Measurements from ENCODE around the gene TAF15.

The TAF15 gene

DNA sequence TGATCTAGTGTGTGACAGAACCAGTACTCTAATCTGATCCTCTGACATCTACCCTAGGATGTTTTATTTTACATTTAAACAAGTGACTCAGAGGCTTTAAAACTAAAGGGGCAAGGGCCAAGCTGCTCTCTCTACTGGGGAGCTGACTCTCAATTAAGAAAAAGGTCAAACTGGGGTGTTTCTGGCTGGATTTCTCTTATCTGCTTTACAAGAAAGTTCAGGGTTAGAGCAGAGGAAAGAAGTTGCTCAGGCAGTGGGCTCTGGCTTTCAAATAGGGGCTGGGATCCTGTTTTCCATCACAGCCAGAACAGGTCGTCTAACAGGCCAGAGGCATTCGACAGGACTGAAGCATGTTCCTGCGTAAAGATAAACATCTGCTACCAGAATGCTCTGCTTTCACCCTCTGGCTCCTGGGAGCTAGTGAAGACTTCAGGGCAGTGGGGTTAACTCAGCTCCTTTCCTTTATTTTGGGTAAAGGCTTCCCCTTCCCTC, 22.3 kb upstream of the TAF15 start:
- no peak for DNase-seq (ENCODE audit: low read depth in 2 of 2)

DNA sequence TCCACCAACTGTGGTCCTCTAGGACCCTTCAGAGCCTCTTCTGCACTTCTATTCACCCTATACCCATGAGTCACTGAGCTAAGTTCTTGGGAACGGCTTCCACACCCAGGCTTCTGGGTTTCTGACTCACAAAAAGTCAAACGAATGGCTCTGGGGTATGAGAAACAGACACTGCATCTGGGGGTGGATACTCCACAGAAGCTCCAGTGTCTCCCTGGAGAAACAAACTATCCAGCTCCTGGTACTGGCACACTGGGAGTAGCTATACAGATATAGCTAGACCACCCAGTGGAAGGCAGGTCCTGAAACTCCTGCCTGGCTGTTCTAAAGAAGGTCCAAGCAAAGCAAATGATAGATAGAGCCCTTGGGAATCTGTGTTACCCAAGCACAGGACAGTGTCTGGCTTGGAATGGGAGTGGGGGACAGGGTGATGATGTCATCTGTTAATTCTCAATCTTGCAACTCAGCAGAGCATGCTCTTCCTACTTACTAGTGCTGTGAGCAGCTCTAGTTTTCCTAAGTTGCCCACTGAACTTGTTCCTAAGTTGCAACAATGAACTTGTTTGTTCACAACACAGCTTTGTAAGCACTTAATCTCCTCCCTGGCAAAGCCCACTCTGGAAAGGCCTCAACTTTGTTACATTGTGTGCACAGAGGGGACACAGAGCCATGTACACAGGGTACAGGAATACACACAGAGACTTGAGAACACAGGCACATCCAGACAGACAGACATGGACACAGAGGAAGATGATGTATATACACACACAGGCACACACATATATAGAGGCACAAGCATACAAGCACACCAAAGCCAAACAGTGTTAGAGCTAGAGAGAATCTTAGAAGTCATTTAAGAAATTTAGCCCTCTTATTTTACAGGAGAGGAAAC, 20.6 kb upstream of the TAF15 start:
- no peak for DNase-seq (ENCODE audit: low read depth in 2 of 2)

DNA sequence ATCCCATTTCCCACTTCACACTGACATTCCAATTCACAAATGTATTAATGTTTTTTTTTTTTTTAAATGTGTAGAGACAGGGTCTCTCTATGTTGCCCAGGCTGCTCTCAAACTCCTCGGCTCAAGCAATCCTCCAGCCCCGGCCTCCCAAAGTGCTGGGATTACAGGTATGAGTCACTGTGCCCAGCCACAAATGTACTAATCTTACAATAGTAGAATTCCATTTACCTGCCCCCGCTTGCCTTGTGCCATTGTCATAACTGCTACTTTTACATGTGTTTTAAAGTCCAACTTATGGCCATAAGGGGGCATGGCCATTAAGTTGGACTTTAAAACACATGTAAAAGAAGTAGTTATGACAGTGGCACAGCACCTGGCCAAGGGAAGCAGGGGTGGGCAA, 18.4 kb upstream of the TAF15 start:
- no peak for DNase-seq (ENCODE audit: low read depth in 2 of 2)

DNA sequence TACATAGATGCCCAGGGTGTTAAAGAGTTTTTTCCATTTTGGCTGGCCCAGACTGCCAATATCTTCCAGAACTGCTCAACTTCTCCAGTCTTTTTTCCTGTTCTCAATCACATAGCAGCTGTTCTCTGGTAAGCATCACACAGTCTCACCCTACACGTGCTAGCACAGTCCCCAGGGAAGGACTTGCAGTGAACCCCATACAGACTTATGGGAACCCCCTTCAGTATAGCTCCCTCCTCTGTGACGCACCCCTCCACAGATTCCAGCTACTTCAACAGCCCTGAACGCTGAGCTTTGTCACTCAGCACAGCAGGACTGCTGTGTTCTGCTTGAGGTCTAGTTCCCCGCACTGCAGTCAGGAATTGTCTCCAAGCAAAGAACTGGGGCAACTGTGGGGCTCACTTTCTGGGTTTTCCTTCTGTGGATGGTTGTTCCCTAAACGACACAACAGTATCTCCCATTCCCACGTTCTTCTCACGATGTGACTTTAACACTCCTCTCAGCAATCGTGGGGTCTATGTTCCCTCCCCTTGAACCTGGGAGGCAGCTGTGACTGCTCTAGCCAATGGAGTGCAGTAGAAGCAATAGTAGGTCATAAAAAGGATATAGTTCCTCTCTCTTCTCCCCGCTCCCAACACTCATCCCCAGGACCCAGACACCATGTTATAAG, 17.5 kb upstream of the TAF15 start:
- no peak for DNase-seq (ENCODE audit: low read depth in 2 of 2)

DNA sequence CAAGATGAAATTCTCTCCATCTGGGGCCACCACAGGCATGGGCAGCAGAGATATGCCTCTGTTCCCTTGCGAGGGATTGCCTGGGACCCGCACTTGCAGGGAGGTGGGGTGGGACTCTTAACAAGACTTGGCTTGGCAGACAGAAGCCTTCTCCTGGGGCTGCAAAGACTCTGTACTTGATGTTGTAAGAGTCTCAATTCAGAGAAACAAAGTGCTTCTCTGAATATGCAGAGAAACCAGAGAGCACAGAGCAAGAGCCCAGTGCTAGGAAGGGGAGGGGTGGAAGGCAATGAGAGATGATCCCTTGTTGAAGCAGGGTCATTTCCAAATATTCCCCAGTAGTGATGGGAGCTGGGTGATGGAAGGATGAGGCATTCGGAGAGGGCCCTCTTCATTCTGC, 16.0 kb upstream of the TAF15 start:
- DNase-seq (ENCODE audit: low read depth in 2 of 2) = no peak

DNA sequence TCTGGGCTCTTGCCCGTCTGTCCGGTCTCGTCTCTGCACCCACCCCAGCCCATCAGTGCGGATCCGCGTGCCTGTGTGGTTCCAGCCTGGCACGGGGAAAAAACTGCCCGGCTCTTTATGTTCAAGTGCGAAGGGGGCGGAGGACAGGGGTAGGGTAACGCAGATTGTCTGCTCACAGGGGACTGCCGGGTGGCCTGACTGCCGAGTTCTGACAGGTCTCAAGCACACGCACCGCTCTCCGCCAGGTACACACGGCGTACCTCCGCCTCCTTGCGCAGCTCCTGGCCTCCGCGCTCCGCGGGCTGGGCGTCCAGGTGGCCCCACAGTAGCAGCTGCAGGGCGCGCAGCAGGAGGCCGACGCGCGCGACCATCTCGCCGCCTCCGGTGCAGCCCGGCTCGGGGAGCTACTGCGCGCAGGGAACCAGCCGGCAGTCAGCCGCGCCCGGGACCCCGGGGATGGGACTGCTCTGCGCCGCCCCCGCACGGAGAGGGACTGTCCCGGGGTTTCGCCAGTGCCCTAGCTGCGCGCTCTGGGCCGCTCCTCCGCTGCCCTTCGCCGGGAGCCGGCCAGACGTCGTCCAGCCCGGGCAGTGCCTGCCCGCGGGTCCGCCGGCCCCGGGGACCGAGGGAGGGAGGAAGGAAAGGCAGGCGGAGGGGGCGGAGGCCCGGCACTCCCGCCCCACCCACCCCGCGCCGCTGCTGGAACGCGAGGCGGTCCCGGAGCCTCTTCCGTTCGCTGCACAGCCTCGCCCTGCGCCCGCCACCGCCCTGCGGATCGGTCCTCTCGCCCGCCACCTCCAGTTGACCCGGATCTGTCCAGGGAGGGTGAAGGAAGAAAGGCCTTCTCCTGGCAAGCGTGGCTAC, 14.0 kb upstream of the TAF15 start, which contains the start of gene MMP28:
Gene MMP28 (minus strand): TSS at position 635 of the 864 bp plus-strand sequence. CDS start 264 bp downstream, at position 371.
- DNase-seq (ENCODE audit: low read depth in 2 of 2) = peak in 1 of 2 donors; percentile 33

DNA sequence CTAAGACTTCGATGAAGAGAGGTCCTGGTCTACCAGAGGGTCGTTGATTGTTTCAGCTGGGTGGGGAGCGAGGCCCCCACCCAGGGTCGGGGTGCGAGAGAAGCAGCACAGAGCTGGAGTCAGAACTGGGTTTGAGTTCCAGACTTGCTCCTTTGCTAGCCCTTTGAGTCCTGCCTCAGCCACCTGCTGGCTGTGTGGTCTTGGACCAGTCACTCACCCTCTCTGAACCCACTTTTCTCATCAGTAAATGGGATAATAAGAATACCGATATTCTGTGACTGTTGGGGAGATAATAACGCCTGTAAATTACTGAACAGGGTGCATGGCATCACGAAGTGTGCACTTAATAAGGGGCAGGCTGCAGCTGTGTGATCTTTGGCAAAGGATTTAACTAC, 13.4 kb upstream of the TAF15 start:
- no peak for DNase-seq (ENCODE audit: low read depth in 2 of 2)

DNA sequence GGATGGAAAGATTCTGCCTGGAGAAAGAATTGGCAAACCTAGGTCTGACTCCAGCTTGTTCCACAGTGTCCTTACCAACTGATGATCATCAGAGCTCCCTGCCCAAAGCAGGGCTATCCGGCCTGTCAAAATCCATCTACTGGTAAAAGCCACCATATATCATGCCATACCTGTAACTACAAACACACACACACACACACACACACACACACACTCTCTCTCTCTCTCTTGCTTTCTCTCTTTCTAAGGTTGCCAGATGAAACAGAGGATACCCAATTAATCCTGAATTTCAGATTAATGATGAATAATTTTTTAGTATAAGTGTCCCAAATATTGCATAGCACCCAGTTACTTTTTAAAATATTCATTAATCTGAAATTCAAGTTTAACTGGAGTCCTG, 12.3 kb upstream of the TAF15 start:
- DNase-seq (ENCODE audit: low read depth in 2 of 2) = no peak

DNA sequence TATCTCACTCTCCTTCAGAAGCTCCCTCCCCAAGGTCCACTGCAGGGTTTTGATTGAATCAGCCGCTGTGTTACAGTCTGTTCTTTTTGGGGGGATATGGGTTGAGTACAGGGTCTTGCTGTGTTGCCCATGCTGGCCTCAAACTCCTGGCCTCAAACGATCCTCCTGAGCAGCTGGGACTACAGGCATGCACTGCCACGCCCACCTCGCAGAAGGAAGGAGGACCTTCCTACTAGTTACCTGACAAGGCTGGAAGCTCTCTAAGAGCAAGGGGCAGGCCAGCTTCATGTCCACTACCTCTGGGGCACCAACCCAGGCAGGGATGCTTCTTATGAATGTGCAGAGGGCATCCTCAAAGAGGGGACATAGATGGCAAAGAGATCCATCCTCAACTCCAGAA, 11.9 kb upstream of the TAF15 start:
- no peak for DNase-seq (ENCODE audit: low read depth in 2 of 2)

DNA sequence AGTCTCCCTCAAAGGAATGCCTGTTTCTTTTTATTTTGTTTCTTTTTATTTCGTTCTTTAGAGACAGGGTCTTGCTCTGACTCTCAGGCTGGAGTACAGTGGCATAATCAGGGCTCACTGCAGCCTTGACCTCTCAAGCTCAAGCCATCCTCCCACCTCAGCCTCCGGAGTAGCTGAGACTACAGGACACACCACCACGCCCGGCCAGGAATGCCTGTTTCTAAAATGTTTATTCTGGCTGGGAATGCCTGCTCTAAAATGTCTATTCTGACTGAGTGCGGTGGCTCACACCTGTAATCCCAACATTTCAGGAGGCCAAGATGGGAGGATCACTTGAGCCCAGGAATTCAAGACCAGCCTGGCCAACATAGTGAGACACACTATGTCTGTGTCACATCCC, 11.4 kb upstream of the TAF15 start:
- no peak for DNase-seq (ENCODE audit: low read depth in 2 of 2)

DNA sequence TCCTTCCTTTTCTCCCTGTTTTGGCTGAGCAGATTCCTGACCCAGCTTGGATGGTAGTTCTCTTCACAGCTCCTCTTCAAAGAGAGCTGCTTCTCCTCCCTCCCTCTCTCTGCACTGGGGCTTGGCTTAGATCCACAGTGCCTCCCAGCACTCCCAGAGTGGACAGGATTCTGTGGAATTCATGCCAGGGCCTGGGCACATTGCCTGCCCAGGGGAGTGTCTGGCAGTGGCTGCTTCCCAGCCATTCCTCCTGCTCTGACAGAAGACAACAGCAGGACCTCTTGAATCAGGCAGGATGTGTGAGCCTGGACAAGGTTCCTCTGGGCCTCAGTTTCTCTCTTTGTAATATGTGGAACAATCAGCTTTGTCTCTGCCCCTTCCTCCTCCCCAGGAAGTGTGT, 9.3 kb upstream of the TAF15 start:
- DNase-seq (ENCODE audit: low read depth in 2 of 2) = no peak

DNA sequence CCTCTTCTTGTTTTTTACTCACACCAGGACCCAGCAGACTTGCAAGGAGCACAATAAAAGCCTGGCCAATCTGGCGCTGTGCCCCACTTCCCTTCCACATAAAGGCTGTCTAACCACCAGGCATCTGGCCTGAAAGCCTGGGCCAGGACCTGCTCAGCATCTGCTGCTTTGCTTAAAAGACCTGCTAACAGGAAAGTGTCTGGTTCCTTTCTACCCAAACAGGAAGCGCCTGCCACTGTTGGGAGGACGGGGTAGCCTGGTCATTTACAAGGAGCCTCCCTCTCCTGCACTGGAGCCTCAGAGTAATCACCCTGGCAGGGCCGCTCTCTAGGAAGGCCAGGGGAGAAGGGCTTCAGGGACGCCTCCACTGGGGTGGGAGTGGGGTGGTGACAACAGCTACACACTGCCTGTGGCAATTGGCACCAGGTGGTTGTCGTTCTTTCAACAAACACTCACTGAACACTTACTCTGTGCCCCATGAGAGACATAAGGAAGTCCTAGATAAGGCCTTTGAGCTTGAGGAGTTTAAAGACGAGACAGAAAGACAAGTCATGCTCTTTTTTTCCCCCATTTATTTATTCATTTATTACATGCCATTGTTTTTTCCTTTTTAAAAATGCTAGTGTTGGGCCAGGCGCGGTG, 7.6 kb upstream of the TAF15 start:
- no peak for DNase-seq (ENCODE audit: low read depth in 2 of 2)

DNA sequence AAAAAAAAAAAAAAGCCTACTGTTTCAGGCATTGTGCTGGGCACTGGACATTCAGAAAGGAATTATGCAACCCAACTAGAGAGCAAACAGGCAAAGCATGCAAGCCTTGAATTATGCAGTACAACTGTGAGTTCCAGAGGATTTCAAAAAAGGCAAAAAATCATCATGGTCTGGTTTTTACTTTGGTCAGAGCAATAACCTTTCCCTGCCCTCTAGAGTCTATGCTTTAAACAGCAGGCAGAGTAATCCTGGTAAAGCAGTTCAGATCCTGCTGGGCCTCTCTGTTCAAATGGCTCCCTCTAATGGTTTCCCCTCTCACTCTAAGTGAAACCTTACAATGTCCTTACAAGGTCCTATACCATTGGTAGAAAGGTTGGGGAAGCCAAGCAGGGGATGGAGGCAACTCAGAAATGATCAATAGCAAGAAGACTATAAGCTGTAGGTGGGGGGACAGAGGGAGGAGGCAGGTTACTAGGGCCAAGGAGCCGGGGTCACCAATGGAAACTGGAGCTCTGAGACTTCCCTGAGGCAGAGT, 4.6 kb upstream of the TAF15 start:
- peak in 1 of 2 donors; percentile 36 for DNase-seq (ENCODE audit: low read depth in 2 of 2)

DNA sequence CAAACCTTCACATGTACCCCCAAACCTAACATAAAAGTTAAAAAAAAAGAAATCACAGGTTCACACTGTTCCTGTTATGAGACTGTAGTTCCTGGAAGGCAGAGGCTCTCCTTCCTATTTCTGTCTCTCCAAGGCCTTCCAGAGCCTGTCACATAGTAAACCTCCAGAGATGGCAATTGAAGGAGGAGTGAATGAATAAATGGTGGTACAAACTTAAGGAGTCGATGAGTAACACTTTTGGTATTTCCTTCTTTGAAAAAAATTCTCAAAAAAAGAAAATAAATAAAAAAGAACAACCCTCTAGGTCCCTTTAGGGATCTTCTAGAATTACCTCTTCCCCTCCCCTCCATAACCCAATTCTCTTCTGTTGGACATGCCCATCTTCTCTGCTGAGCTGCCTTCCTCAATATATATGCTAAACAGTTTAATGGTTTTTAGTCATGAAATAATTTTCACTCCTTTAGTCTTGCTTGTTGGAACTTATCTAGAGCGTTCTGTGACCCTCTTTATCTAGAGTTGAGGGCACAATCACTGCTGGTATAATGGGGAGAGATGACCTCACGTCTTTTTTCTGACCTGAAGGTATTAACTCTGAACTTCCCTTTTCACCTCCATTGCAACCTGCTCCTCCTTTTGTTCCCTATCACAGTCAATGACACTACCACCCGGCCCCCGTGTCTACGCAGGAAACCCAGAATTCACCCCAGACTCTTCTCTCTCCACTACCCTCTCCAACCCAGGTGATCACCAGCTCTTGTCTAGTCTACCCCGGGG, 1.7 kb upstream of the TAF15 start:
- no peak for DNase-seq (ENCODE audit: low read depth in 2 of 2)

DNA sequence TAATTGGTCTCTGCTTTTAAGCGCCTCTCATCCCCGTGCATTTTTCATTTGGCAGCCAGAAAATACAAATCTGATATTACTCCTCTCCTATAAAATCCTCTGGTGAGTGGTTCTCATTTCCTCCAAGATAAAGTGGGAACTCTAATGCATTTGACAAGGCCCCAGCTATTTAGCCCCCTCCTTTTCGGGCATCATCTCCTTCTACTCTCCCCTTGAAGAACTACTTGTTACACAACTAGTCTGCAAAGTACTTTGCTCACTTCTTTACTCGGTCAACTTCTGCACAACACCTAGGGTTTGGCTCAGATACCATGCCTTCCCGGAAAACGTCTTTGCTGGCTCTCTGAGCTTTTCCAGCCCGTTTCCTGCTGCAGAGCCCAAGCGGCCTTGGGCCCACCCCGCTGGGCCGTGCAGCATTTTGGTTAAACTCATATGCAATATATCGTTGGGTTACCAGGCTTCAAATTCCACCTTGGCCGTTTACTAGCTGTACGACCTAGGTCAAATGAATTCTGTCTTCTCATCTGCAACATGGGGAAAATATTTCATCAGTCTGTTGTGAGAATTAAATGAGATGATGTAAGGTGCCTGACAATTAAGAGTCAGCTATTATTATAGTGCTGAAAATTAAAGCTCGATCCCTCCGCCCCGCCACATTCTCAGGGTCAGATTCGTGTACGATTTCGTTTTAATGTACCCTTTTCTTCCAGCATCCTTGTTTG, 883 bp upstream of the TAF15 start:
- no peak for DNase-seq (ENCODE audit: low read depth in 2 of 2)

DNA sequence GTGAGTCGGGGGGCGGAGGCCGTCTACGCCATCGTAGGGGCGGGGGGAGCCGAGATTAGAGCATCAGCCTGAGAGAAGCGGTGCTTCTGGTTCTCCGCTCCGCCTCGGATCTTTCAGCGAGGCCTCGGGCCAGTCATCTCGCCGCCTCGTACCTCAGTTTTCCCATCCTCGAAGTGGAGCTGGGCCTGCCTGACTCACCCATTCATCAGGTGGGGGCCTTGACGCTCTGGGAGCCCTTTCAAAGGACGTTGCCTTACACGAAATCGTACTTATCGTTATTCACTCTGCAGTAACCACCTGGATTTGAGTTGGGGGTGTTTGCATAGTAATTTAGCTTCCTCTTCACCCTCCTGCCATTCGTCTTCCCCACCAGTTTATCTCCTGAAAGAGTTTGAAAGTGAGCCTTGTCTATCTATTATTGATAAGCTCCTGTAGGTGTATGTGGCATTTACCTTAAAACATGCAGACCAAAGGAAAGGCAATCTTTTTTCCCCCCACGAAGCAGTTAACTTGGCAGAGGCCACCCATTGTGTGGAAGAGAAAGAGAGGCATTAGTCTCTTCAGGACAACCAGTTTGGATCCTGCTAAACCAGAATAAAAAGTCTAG, 674 bp downstream of the TAF15 start:
- no peak for DNase-seq (ENCODE audit: low read depth in 2 of 2)

DNA sequence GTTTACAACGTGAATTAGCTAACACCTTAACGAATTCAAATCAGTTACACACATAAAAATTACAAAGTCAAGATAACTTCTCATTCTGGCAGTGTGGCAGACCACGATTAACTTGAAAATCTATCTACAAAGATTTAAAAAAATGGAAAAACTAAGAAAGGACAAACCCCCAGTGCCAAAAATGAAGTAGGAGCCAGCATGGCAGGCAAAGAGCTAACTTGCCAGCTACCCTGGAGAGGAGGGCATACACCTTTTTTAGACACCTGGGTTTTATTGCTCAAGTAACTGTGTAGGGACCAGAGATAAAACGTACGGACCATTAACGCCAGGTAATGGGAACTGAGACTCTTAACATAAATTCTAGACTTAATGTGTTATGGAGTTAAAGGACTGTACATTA, 2.5 kb downstream of the TAF15 start:
- DNase-seq (ENCODE audit: low read depth in 2 of 2) = no peak

DNA sequence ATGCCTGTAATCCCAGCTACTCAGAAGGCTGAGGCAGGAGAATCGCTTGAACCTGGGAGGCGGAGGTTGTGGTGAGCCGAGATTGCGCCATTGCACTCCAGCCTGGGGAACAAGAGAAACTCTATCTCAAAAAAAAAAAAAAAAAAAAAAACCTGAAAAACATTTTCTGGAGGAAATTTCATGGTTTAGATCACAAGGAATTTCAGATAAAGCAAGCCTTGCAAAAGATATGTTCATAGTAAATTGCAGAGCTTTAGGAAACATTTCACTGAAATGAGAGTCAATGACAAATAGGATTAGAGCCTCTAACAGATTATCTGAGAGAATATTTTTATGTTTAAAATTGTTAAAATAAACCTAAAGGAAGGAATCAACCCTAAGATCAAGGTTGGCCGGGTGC, 3.2 kb downstream of the TAF15 start:
- no peak for DNase-seq (ENCODE audit: low read depth in 2 of 2)

DNA sequence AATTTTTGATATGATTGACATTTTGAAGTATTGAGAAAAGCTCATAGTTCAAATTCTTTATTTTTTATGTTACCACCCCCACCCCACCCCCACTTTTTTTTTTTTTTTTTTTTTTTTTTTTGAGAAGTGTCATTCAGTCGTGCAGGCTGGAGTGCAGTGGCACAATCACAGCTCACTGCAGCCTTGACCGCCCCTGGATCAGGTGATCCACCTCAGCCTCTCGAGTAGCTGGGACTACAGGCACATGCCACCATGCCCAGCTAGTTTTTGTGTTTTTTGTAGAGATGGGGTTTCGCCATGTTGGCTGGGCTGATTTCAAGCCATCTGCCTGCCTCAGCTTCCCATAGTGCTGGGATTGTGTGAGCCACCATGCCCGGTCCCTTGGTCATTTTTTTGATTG, 7.4 kb downstream of the TAF15 start:
- no peak for DNase-seq (ENCODE audit: low read depth in 2 of 2)
